MCF 10A (cell line): ENCODE measurements around the gene FGFR4. TPM values are rescaled to one million over a fixed set of nuclear protein-coding genes. Genes with fewer than 3 reads are reported as not detected.

Source experiments
- BruUV-seq: library from RNA; stranded (reverse); fragments of 400-500 nt; replicated peaks from 2 replicates; lab custom pipeline; 2021; lab: Mats Ljungman, UMichigan
- CTCF ChIA-PET: fragments of 300-600 bp; sonication (Branson Sonifier 250); formaldehyde crosslinking; extraction: SDS; loops from one replicate; lab custom pipeline; 2021; ENCODE audit warnings: antibody characterized with exemption, inconsistent platforms; lab: Yijun Ruan, JAX
- POLR2A ChIA-PET: fragments of 300-600, 350-650 bp; sonication (Branson Sonifier 250); formaldehyde crosslinking; extraction: SDS; loops from one replicate; lab custom pipeline; 2020; ENCODE audit warnings: antibody characterized with exemption, inconsistent platforms; lab: Yijun Ruan, JAX
- DNase-seq: peaks from one replicate; pipeline ENCODE4 v3.0.0-alpha.2; 2018; ENCODE audit not compliant: unreplicated experiment
- H3K27ac Mint-ChIP-seq: one replicate; pipeline ENCODE4 v1.8.0; 2022; ENCODE audit warnings: mild to moderate bottlenecking, low read depth, mixed read lengths; ENCODE audit not compliant: unreplicated experiment
- H3K27me3 Mint-ChIP-seq: one replicate; pipeline ENCODE4 v1.8.0; 2022; ENCODE audit warnings: mixed read lengths; ENCODE audit not compliant: insufficient read depth, unreplicated experiment
- H3K36me3 Mint-ChIP-seq: one replicate; pipeline ENCODE4 v1.8.0; 2022; ENCODE audit warnings: mild to moderate bottlenecking, moderate library complexity, mixed read lengths; ENCODE audit not compliant: insufficient read depth, unreplicated experiment
- H3K4me1 Mint-ChIP-seq: one replicate; pipeline ENCODE4 v1.8.0; 2022; ENCODE audit warnings: mixed read lengths; ENCODE audit not compliant: insufficient read depth, unreplicated experiment
- H3K4me3 Mint-ChIP-seq: one replicate; pipeline ENCODE4 v1.8.0; 2022; ENCODE audit warnings: mild to moderate bottlenecking, moderate library complexity, mixed read lengths; ENCODE audit not compliant: unreplicated experiment
- H3K9me3 Mint-ChIP-seq: one replicate; pipeline ENCODE4 v1.8.0; 2022; ENCODE audit warnings: mixed read lengths; ENCODE audit not compliant: unreplicated experiment
- intact Hi-C: fragments of 100-400 bp; cut with micrococcal nuclease; formaldehyde crosslinking; loops from 2 replicates; pipeline ENCODE4 v1.14.1; 2022
- total RNA-seq: library from RNA; stranded (reverse); gene quantifications from 2 replicates; pipeline ENCODE4 v1.2.3, GENCODE V29; 2022
- TF ChIP-seq, protein P1 (sequence below): fragments of 200-600 bp; IDR thresholded peaks from one replicate; pipeline ENCODE4 v1.8.0; 2022; ENCODE audit warnings: antibody characterized with exemption, mild to moderate bottlenecking; ENCODE audit not compliant: unreplicated experiment

FGFR4 gene
- total RNA-seq, 1 experiment from 2014 or later, result 1.8 TPM

GRCh38 chr5:177094224-177095087 is 7.7 kb downstream of the FGFR4 start:
- H3K27ac Mint-ChIP-seq, result no peak overlapping the region
- no peaks in the 10 kb centered on the region for H3K36me3 Mint-ChIP-seq
- no TSS peak for BruUV-seq
- CTCF ChIA-PET, result interaction anchor here (0.9 to 2.5 kb wide), 2 partner anchors 17 to 18 kb away, joined by 3 to 11 read pairs; no protein-coding TSS in a partner anchor
- TF ChIP-seq, protein P1, sequence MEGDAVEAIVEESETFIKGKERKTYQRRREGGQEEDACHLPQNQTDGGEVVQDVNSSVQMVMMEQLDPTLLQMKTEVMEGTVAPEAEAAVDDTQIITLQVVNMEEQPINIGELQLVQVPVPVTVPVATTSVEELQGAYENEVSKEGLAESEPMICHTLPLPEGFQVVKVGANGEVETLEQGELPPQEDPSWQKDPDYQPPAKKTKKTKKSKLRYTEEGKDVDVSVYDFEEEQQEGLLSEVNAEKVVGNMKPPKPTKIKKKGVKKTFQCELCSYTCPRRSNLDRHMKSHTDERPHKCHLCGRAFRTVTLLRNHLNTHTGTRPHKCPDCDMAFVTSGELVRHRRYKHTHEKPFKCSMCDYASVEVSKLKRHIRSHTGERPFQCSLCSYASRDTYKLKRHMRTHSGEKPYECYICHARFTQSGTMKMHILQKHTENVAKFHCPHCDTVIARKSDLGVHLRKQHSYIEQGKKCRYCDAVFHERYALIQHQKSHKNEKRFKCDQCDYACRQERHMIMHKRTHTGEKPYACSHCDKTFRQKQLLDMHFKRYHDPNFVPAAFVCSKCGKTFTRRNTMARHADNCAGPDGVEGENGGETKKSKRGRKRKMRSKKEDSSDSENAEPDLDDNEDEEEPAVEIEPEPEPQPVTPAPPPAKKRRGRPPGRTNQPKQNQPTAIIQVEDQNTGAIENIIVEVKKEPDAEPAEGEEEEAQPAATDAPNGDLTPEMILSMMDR, result no peak
- peaks cover 3% of the 10 kb centered on the region for H3K27me3 Mint-ChIP-seq
- POLR2A ChIA-PET, result no interaction called here
- no peaks in the 10 kb centered on the region for H3K9me3 Mint-ChIP-seq
- no peak overlapping the region for H3K4me3 Mint-ChIP-seq
- intact Hi-C loops, result no loop called here
- DNase-seq, result peak; percentile 85
- peaks cover 11% of the 10 kb centered on the region for H3K4me1 Mint-ChIP-seq

- POLR2A ChIA-PET, result interaction anchor here (0.5 kb wide), 1 partner anchor 17 kb away, joined by 4 read pairs; no protein-coding TSS in a partner anchor
- no peaks in the 10 kb centered on the region for H3K9me3 Mint-ChIP-seq
- intact Hi-C loops, result no loop called here
- peaks cover 10% of the 10 kb centered on the region for H3K27me3 Mint-ChIP-seq
- no peak for DNase-seq
- peaks cover 11% of the 10 kb centered on the region for H3K4me1 Mint-ChIP-seq
- CTCF ChIA-PET, result interaction anchor here (0.9 to 2.5 kb wide), 2 partner anchors 16 to 17 kb away, joined by 3 to 11 read pairs; no protein-coding TSS in a partner anchor
- no peak overlapping the region for H3K4me3 Mint-ChIP-seq
- no peak overlapping the region for H3K27ac Mint-ChIP-seq
- H3K36me3 Mint-ChIP-seq, result no peaks in the 10 kb centered on the region
- TF ChIP-seq, protein P1, result no peak
- BruUV-seq, result no TSS peak
Observed at GRCh38 chr5:177095088-177095669, 8.5 kb downstream of the FGFR4 start.

DNA sequence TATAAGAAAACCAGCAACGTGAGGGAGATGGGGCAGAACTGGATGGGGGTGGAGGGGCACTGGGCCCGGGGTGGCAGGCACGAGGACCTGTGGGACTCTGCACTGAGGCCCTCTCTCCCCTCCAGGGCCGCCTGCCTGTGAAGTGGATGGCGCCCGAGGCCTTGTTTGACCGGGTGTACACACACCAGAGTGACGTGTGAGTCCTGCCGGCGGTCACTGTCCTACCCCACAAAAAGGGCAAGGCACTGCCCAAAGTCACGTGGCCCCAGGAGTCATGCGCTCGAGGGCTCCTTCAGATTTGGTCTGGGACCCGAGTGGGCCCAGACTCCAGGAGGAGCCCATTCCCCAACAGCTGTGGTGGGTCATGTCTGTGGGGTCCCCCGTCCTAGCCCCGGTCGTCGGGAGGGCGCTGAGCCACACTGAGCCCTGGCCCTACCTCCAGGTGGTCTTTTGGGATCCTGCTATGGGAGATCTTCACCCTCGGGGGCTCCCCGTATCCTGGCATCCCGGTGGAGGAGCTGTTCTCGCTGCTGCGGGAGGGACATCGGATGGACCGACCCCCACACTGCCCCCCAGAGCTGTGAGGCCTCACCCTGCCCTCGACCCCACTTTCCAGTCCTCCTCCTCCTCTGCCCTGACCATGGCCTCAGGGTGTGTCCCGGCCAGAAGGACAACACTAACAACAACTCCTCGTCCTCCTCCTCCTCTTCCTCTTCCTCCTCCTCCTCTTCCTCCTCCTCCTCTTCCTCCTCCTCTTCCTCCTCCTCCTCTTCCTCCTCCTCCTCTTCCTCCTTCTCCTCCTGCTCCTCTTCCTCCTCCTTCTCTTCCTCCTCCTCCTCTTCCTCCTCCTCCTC is 9.7 kb downstream of the FGFR4 start:
- H3K27me3 Mint-ChIP-seq, result peaks cover 22% of the 10 kb centered on the region
- H3K4me3 Mint-ChIP-seq, result no peak overlapping the region
- peaks cover 11% of the 10 kb centered on the region for H3K4me1 Mint-ChIP-seq
- ChIA-PET POLR2A (no interaction called here), CTCF (interaction anchor here (1.7 kb wide), 1 partner anchor 16 kb away, joined by 11 read pairs; no protein-coding TSS in a partner anchor)
- TF ChIP-seq, protein P1, result no peak
- H3K36me3 Mint-ChIP-seq, result no peaks in the 10 kb centered on the region
- intact Hi-C loops, result no loop called here
- no peaks in the 10 kb centered on the region for H3K9me3 Mint-ChIP-seq
- no peak for DNase-seq
- BruUV-seq, result no TSS peak
- no peak overlapping the region for H3K27ac Mint-ChIP-seq
